HCT116 (cell line): ENCODE results near the gene CIBAR2. TPM values are rescaled to one million over a fixed set of nuclear protein-coding genes. Genes with fewer than 3 reads are reported as not detected.

Source experiments
- ATAC-seq: fragments of 200-7000 bp; cut with Tn5 transposase; 2 replicates; pipeline ENCODE4 v1.9.1; 2020; ENCODE audit warnings: mild to moderate bottlenecking, moderate library complexity
- BruUV-seq: library from RNA; stranded (reverse); fragments of 400-500 nt; replicated peaks from 2 replicates; lab custom pipeline; 2021; lab: Mats Ljungman, UMichigan
- CTCF ChIA-PET: fragments of 300-600 bp; sonication (Branson Sonifier 250); formaldehyde crosslinking; loops from one replicate; lab custom pipeline; 2021; ENCODE audit warnings: antibody characterized with exemption; lab: Charles Lee
- POLR2A ChIA-PET: fragments of 300-600, 350-600 bp; sonication (Branson Sonifier 250); formaldehyde crosslinking; loops from one replicate; lab custom pipeline; 2021; ENCODE audit warnings: antibody characterized with exemption; lab: Charles Lee
- RAD21 ChIA-PET, 2 experiments: fragments of 300-600 bp; sonication (Branson Sonifier 250); formaldehyde crosslinking; loops; one replicate each; lab custom pipeline; 2023; ENCODE audit warnings: low total read pairs in 2 of 2; ENCODE audit not compliant: uncharacterized antibody in 2 of 2, unreplicated experiment in 2 of 2, low non-redundant PET in 1 of 2; lab: Charles Lee
- DNase-seq: peaks from one replicate; pipeline ENCODE4 v3.0.0-alpha.2; 2010; ENCODE audit warnings: low read depth, low spot score
- H2AFZ ChIP-seq: fragments of 200-600 bp; shearing (Covaris generic), sonication (generic); 2 replicates; pipeline ENCODE4 v1.6.1; 2017; ENCODE audit warnings: low read depth, mixed run types, mixed read lengths, antibody characterized with exemption, low read length; ENCODE audit not compliant: poor library complexity, severe bottlenecking
- H3K27ac ChIP-seq: 2 replicates; pipeline ENCODE4 v1.5.1; 2012; ENCODE audit warnings: low read depth, low read length
- H3K27me3 ChIP-seq: fragments of 200-600 bp; sonication (generic); 2 replicates; pipeline ENCODE4 v1.6.1; 2016; ENCODE audit warnings: mixed run types, low read length, mixed read lengths; ENCODE audit not compliant: insufficient read depth
- H3K36me3 ChIP-seq, 2 experiments: fragments of 200-500 bp in 1 of 2; fragments of 200-600 bp in 1 of 2; sonication (Bioruptor generic) in 1 of 2; sonication (generic) in 1 of 2; 2 replicates each; pipeline versions ENCODE4 v1.5.1 to v1.6.1; 2014 to 2016; ENCODE audit warnings: low read length in 2 of 2, inconsistent platforms in 1 of 2, mixed read lengths in 1 of 2, mixed run types in 1 of 2; ENCODE audit not compliant: insufficient read depth in 2 of 2, control insufficient read depth in 1 of 2
- H3K4me1 ChIP-seq, 2 experiments: fragments of 200-600 bp in 1 of 2; sonication (generic) in 1 of 2; 2 replicates each; pipeline versions ENCODE4 v1.5.1 to v1.6.1; 2012 to 2017; ENCODE audit warnings: low read length in 2 of 2, inconsistent platforms in 1 of 2, mild to moderate bottlenecking in 1 of 2, mixed read lengths in 1 of 2, mixed run types in 1 of 2, moderate library complexity in 1 of 2; ENCODE audit not compliant: insufficient read depth in 2 of 2, control insufficient read depth in 1 of 2
- H3K4me2 ChIP-seq: fragments of 200-600 bp; sonication (generic); 2 replicates; pipeline ENCODE4 v1.6.1; 2017; ENCODE audit warnings: mixed run types, low read length, mixed read lengths
- H3K4me3 ChIP-seq, 2 experiments: fragments of 200-600 bp in 1 of 2; sonication (generic) in 1 of 2; replicated peaks in 1 of 2; 2 replicates each; pipeline ENCODE4 v1.5.1; 2011 to 2016; ENCODE audit warnings: low read length in 2 of 2, control low read depth in 1 of 2, low read depth in 1 of 2, mild to moderate bottlenecking in 1 of 2, mixed read lengths in 1 of 2, mixed run types in 1 of 2
- H3K79me2 ChIP-seq: fragments of 200-600 bp; sonication (generic); 2 replicates; pipeline ENCODE4 v1.6.1; 2017; ENCODE audit warnings: mild to moderate bottlenecking, mixed run types, low read length, moderate library complexity, mixed read lengths; ENCODE audit not compliant: insufficient read depth
- H3K9ac ChIP-seq: fragments of 200-600 bp; sonication (generic); 2 replicates; pipeline ENCODE4 v1.6.1; 2016; ENCODE audit warnings: low read length, mixed read lengths
- H3K9me2 ChIP-seq: fragments of 200-600 bp; sonication (generic), shearing (Covaris generic); 2 replicates; pipeline ENCODE4 v1.6.1; 2017; ENCODE audit warnings: mixed run types, mild to moderate bottlenecking, moderate library complexity; ENCODE audit not compliant: insufficient read depth
- H3K9me3 ChIP-seq, 2 experiments: fragments of 200-500 bp in 1 of 2; fragments of 200-600 bp in 1 of 2; sonication (Bioruptor generic) in 1 of 2; sonication (generic) in 1 of 2; 2 replicates each; pipeline ENCODE4 v1.6.1; 2014 to 2017; ENCODE audit warnings: low read length in 2 of 2, mixed read lengths in 2 of 2, inconsistent platforms in 1 of 2, low read depth in 1 of 2, mild to moderate bottlenecking in 1 of 2, mixed run types in 1 of 2, moderate library complexity in 1 of 2; ENCODE audit not compliant: control insufficient read depth in 1 of 2, insufficient read depth in 1 of 2
- H4K20me1 ChIP-seq: fragments of 200-600 bp; sonication (generic), shearing (Covaris generic); 2 replicates; pipeline ENCODE4 v1.6.1; 2017; ENCODE audit warnings: mixed run types, mild to moderate bottlenecking, moderate library complexity; ENCODE audit not compliant: insufficient read depth
- CBX3 ChIP-seq: IDR thresholded peaks from 2 replicates; pipeline ENCODE4 v1.6.1; 2012; ENCODE audit warnings: low read depth
- EGR1 ChIP-seq: IDR thresholded peaks from 2 replicates; pipeline ENCODE4 v1.6.1; 2012; ENCODE audit warnings: low read depth
- EZH2 ChIP-seq: fragments of 200-600 bp; sonication (generic); IDR thresholded peaks from 2 replicates; pipeline ENCODE4 v1.6.1; 2017; ENCODE audit warnings: antibody characterized with exemption, mixed run types
- EZH2phosphoT487 ChIP-seq: fragments of 200-600 bp; IDR thresholded peaks from 2 replicates; pipeline ENCODE4 v1.6.1; 2018; ENCODE audit warnings: antibody characterized with exemption, borderline replicate concordance
- FOSL1 ChIP-seq: IDR thresholded peaks from 2 replicates; pipeline ENCODE4 v1.6.1; 2012; ENCODE audit warnings: low read depth
- RAD21 ChIP-seq: IDR thresholded peaks from 2 replicates; pipeline ENCODE4 v1.6.1; 2012; ENCODE audit warnings: low read depth, mild to moderate bottlenecking
- SRF ChIP-seq: IDR thresholded peaks from 2 replicates; pipeline ENCODE4 v1.6.1; 2012; ENCODE audit warnings: low read depth
- TCF7L2 ChIP-seq: IDR thresholded peaks from 2 replicates; pipeline ENCODE4 v1.7.0; 2011; ENCODE audit warnings: borderline replicate concordance, inconsistent platforms; ENCODE audit not compliant: insufficient read depth, insufficient read length; ENCODE audit errors: extremely low read depth
- YY1 ChIP-seq: IDR thresholded peaks from 2 replicates; pipeline ENCODE4 v1.6.1; 2011; ENCODE audit warnings: low read length, low read depth, moderate library complexity, mild to moderate bottlenecking; ENCODE audit not compliant: insufficient replicate concordance; ENCODE audit errors: extremely low read depth
- ZBTB33 ChIP-seq: IDR thresholded peaks from 2 replicates; pipeline ENCODE4 v1.6.1; 2011; ENCODE audit warnings: mild to moderate bottlenecking, low read length, moderate library complexity; ENCODE audit not compliant: insufficient replicate concordance; ENCODE audit errors: extremely low read depth
- ZNF274 ChIP-seq: fragments of 200-500 bp; sonication (Bioruptor generic); IDR thresholded peaks from 2 replicates; pipeline ENCODE4 v1.6.1; 2014; ENCODE audit warnings: mild to moderate bottlenecking, low read depth, low read length, inconsistent platforms
- intact Hi-C: fragments of 100-400 bp; cut with micrococcal nuclease; formaldehyde crosslinking; loops from 2 replicates; pipeline ENCODE4 v1.10.0; 2022
- total RNA-seq: library from RNA; stranded (reverse); gene quantifications from one replicate; pipeline ENCODE4 v1.2.1, GENCODE V29; 2021; ENCODE audit not compliant: unreplicated experiment
- TF ChIP-seq, protein P1 (sequence below), 3 experiments: fragments of 200-600 bp in 1 of 3; sonication (generic) in 1 of 3; IDR thresholded peaks in 2 of 3; conservative IDR thresholded peaks in 1 of 3; 2 replicates each; pipeline ENCODE4 v1.5.1; 2012 to 2017; ENCODE audit warnings: low read depth in 2 of 3, low read length in 2 of 3, antibody characterized with exemption in 1 of 3, borderline replicate concordance in 1 of 3, control low read depth in 1 of 3, mild to moderate bottlenecking in 1 of 3, mixed read lengths in 1 of 3, mixed run types in 1 of 3, moderate library complexity in 1 of 3; ENCODE audit not compliant: insufficient read depth in 1 of 3

Gene CIBAR2
- total RNA-seq, 1 experiment from 2014 or later: 0.27 TPM

DNA sequence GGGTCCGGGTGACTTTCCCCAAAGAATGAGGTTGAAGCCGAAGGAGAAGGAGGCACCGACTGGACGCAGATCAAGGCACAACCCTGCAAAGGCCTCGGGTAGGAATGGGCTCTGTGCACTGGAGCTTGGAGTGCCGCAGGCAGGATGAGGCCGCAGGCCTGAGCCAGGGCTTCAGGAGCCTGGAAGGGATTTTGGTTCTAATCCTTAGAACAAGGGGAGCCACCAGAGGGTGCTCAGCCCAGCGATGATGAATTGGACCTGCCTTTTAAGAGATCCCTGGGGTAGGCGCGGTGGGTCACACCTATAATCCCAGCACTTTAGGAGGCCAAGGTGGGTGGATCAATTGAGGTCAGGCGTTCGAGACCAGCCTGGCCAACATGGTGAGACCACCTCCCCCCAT, 8.1 kb downstream of the CIBAR2 start:
- Histone ChIP-seq H3K27me3 (no peaks in the 10 kb centered on the region), H3K4me3 (no peak overlapping the region), H3K9me3 (no peaks in the 10 kb centered on the region), H3K9me2 (no peaks in the 10 kb centered on the region), H3K4me2 (no peak overlapping the region), H3K4me1 (no peaks in the 10 kb centered on the region), H4K20me1 (no peaks in the 10 kb centered on the region), H2AFZ (no peak overlapping the region), H3K36me3 (no peaks in the 10 kb centered on the region), H3K9ac (no peak overlapping the region), H3K79me2 (no peaks in the 10 kb centered on the region), H3K27ac (no peak overlapping the region)
- TF ChIP-seq, protein P1, sequence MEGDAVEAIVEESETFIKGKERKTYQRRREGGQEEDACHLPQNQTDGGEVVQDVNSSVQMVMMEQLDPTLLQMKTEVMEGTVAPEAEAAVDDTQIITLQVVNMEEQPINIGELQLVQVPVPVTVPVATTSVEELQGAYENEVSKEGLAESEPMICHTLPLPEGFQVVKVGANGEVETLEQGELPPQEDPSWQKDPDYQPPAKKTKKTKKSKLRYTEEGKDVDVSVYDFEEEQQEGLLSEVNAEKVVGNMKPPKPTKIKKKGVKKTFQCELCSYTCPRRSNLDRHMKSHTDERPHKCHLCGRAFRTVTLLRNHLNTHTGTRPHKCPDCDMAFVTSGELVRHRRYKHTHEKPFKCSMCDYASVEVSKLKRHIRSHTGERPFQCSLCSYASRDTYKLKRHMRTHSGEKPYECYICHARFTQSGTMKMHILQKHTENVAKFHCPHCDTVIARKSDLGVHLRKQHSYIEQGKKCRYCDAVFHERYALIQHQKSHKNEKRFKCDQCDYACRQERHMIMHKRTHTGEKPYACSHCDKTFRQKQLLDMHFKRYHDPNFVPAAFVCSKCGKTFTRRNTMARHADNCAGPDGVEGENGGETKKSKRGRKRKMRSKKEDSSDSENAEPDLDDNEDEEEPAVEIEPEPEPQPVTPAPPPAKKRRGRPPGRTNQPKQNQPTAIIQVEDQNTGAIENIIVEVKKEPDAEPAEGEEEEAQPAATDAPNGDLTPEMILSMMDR (IDR thresholded peaks at IDR 0.05 in 2 of 3, conservative IDR thresholded peaks at IDR 0.05 in 1 of 3; ENCODE audit: borderline replicate concordance in 1 of 3, insufficient read depth in 1 of 3, low read depth in 2 of 3, low read length in 2 of 3): peak in 1 of 3 experiments; percentile 13; a peak in 1 of 6 replicates
- no peak for TF ChIP-seq EGR1
- no peak for TF ChIP-seq CBX3
- no peak for TF ChIP-seq ZNF274
- CTCF ChIA-PET: interaction anchor here (3.3 kb wide), 1 partner anchor 11 kb away, joined by 19 read pairs; no protein-coding TSS in a partner anchor
- BruUV-seq: no TSS peak
- intact Hi-C loops: no loop called here
- POLR2A ChIA-PET: no interaction called here
- DNase-seq (no peak), ATAC-seq (peak; percentile 54)
- RAD21 ChIA-PET: no interaction called here

DNA sequence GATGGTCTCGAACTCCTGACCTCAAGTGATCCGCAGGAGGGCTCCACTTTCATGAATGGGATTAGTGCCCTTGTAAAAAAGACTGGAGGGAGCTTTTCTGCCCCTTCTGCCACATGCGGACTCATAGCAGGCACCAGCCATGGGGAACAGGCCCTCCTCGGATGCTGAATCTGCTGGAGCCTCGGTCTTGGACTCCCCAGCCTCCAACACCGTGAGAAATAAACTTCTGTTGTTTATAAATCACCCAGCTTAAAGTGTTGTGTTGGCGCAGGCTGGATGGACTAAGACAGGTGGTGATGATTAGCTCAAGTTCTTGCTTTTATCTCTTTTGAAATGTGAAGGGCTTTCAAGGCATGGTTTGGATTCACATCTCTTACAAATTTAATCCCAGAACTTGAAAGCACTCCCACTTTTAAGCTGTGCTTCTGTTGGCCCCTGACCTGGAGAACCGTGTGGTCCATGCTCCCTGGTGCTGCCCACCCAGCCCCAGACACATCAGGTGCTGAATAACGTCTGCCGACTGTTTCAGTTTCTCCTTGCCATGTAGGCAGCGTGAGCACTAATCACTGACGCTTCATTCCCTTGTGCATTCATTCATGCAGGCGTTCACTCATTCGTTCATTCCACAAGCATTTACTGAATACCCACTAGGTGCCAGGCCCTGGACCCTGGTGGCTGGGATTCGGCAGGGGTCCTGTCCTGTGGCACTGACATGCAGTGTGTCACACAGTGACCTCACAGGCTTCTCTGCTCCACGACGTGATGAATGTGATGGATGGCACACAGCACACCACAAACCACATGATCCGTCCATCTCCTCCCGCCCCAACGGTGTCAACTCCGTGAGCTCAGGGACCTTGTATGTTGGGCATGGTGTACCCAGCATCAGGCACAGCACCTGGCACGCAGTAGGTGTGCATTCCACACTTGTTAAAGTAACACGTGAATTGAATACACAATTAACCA, 8.9 kb downstream of the CIBAR2 start:
- H3K4me1 ChIP-seq: no peaks in the 10 kb centered on the region
- DNase-seq (no peak), ATAC-seq (no peak)
- intact Hi-C loops: no loop called here
- ChIA-PET CTCF (interaction anchor here (3.3 kb wide), 1 partner anchor 11 kb away, joined by 19 read pairs; no protein-coding TSS in a partner anchor), RAD21 (no interaction called here), POLR2A (no interaction called here)
- H4K20me1 ChIP-seq: no peaks in the 10 kb centered on the region
- H3K36me3 ChIP-seq: no peaks in the 10 kb centered on the region
- H2AFZ ChIP-seq: no peak overlapping the region
- H3K4me2 ChIP-seq: no peak overlapping the region
- H3K27ac ChIP-seq: no peak overlapping the region
- no peak overlapping the region for H3K9ac ChIP-seq
- H3K9me2 ChIP-seq: no peaks in the 10 kb centered on the region
- no peaks in the 10 kb centered on the region for H3K79me2 ChIP-seq
- no peaks in the 10 kb centered on the region for H3K9me3 ChIP-seq
- H3K27me3 ChIP-seq: no peaks in the 10 kb centered on the region
- no TSS peak for BruUV-seq
- no peak overlapping the region for H3K4me3 ChIP-seq
- no peak for TF ChIP-seq SRF
- no peak for TF ChIP-seq ZBTB33
- no peak for TF ChIP-seq CBX3
- TF ChIP-seq EZH2: no peak
- no peak for TF ChIP-seq FOSL1
- TF ChIP-seq YY1: no peak
- no peak for TF ChIP-seq TCF7L2
- no peak for TF ChIP-seq EGR1
- TF ChIP-seq RAD21: no peak
- no peak for TF ChIP-seq EZH2phosphoT487
